BLaER1 (cell line): ENCODE data around the gene NBPF1.
"Not testable (repeated sequence)": the region's sequence is repeated elsewhere in the genome, so short reads cannot be mapped to it uniquely, and the experiment has no call there.

Experiments
- H3K27ac ChIP-seq: shearing (Covaris generic); formaldehyde crosslinking; 2 replicates; pipeline ENCODE4 v1.8.1; 2022
- H3K27me3 ChIP-seq: shearing (Covaris generic); formaldehyde crosslinking; 2 replicates; pipeline ENCODE4 v1.8.1; 2022
- H3K36me3 ChIP-seq: shearing (Covaris generic); formaldehyde crosslinking; 2 replicates; pipeline ENCODE4 v1.8.1; 2022
- H3K4me1 ChIP-seq: shearing (Covaris generic); formaldehyde crosslinking; 2 replicates; pipeline ENCODE4 v1.8.1; 2022
- H3K4me2 ChIP-seq: shearing (Covaris generic); formaldehyde crosslinking; 2 replicates; pipeline ENCODE4 v1.8.1; 2022
- H3K4me3 ChIP-seq: shearing (Covaris generic); formaldehyde crosslinking; 2 replicates; pipeline ENCODE4 v1.8.1; 2022
- H3K9ac ChIP-seq: shearing (Covaris generic); formaldehyde crosslinking; 2 replicates; pipeline ENCODE4 v1.8.1; 2022
- H3K9me3 ChIP-seq: shearing (Covaris generic); formaldehyde crosslinking; 2 replicates; pipeline ENCODE4 v1.8.1; 2022
- H4K20me1 ChIP-seq: shearing (Covaris generic); formaldehyde crosslinking; 2 replicates; pipeline ENCODE4 v1.8.1; 2022
- Cebpa-rat ChIP-seq: shearing (Covaris generic); IDR thresholded peaks from 2 replicates; pipeline ENCODE4 v1.8.1; 2022

The NBPF1 gene

DNA sequence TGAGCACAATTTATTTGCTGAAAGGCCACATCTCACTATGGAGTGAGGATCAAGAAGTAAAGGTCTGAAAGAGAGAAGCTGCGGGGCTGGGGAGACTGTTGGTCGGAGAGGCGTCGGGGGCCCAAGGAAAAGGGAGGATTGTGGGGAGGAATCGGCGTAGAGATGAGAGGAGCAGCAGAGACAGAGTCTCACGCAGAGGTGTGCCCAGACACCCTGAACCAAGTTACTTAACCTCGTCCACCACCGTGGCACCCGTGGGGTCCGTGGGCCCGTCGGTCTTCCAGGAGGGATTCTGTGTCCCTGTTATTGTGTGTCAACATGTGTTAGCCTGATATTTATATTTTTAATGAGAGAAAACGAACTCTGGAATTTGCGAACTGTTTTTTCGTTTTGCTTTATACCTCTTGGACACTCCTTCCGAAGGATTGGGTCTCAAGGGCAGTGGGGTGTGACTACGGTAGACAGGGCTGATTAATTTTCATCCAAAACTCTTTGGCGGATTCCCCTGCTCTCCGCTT is 3.8 kb upstream of the NBPF1 start:
- Histone ChIP-seq H3K9me3 (no peaks in the 10 kb centered on the region), H3K36me3 (peaks cover 38% of the 10 kb centered on the region), H4K20me1 (peaks cover 13% of the 10 kb centered on the region), H3K9ac (peak overlapping the region; percentile 1; the same call in 1 of the 2 replicates), H3K4me2 (no peak overlapping the region), H3K27ac (no peak overlapping the region), H3K27me3 (peaks cover 13% of the 10 kb centered on the region; the same call in 1 of the 2 replicates), H3K4me1 (peaks cover 17% of the 10 kb centered on the region), H3K4me3 (no peak overlapping the region)
- no peak for TF ChIP-seq Cebpa-rat

DNA sequence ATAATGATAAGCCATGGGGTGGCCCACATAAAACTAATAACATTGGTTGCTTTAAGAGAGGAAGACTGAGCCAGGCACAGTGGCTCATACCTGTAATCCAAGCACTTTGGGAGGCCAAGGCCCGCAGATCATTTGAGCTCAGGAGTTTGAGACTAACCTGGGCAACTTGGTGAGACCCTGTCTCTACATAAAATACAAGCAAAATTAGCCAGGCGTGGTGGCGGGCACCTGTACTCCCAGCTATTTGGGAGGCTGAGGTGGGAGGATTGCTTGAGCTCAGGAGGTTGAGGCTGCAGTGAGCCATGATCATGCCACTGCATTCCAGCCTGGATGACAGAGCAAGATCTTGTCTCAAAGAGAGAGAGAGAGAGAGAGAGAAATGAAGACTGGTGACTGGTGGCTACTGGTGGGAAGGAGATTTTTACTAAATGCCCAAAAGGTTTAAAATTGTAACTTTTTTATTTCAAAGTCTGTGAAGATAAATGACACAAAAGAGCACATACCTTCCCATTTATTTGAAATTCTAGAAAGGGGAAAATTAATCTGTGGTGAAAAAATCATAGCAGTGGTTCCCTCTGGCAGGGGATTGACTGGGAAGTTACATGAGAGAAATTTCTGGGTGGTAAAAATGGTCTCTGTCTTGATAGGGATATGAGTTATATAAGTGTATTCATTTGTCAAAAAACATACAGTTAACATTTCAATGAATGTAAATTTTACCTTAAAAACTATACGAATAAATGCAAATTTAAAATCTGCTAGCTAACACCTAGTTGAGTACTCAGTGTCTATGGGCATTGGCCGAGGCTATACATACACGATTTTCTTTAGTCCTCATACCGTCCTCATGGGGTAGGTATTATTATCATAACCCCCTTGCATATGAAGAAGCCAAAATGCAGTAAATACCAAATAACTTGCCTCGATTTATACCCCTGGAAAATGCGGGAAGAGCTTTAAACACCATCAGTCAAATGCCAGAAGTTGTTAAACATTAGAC is 2.2 kb upstream of the NBPF1 start:
- Histone ChIP-seq H3K27me3 (peaks cover 17% of the 10 kb centered on the region; the same call in 1 of the 2 replicates), H3K27ac (no peak overlapping the region), H3K9ac (no peak overlapping the region), H4K20me1 (peaks cover 21% of the 10 kb centered on the region), H3K9me3 (no peaks in the 10 kb centered on the region), H3K4me3 (no peak overlapping the region), H3K36me3 (peaks cover 25% of the 10 kb centered on the region), H3K4me1 (peaks cover 25% of the 10 kb centered on the region), H3K4me2 (no peak overlapping the region)
- TF ChIP-seq Cebpa-rat: no peak

DNA sequence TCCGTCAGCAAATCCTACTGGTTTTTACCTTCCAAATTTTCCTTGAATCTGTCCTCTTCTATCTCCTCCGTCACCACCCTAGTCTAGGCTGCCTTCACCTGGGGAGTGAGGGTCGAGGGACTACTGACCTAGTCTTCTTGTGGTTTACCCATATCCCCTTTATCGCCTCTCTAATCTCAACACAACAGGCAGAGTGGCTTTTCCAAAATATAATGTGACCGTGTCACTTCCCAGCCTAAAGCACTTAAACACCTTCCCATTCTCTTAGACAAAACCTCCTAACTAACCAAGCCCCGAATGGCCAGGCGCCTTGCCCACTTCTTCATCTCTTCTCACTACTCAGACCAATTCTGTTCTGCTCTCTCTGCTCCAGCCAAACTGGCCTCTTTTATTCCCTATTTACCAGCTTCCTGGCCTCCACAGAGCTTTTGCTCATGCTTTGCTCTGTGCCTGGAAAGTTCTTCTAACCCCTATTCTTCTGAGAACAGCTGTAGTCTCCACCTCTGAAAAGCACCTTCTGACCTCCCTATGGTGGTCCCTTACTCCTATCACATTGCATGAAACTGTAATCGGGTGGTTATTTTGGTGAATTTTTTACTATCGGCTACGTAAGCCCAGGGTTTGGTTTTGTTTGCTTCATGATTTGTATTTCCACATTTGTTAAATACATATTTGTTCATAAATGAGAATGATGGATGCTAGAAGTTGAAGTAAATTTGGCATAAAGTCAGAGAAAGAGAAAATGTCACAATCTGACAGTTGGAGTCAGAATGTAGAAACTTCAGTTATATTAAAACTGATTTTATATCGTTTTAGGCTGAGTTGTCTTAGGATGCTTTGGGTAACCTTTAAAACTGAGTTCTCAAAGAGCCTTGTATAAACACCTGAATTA is 1.2 kb upstream of the NBPF1 start:
- no peak overlapping the region for H3K27ac ChIP-seq
- H3K4me2 ChIP-seq: peak overlapping the region; percentile 84
- H3K27me3 ChIP-seq: peaks cover 17% of the 10 kb centered on the region; the same call in 1 of the 2 replicates
- peaks cover 25% of the 10 kb centered on the region for H3K4me1 ChIP-seq
- H4K20me1 ChIP-seq: peaks cover 25% of the 10 kb centered on the region
- H3K4me3 ChIP-seq: no peak overlapping the region
- H3K9ac ChIP-seq: no peak overlapping the region
- TF ChIP-seq Cebpa-rat: no peak
- H3K9me3 ChIP-seq: no peaks in the 10 kb centered on the region
- peaks cover 16% of the 10 kb centered on the region for H3K36me3 ChIP-seq

DNA sequence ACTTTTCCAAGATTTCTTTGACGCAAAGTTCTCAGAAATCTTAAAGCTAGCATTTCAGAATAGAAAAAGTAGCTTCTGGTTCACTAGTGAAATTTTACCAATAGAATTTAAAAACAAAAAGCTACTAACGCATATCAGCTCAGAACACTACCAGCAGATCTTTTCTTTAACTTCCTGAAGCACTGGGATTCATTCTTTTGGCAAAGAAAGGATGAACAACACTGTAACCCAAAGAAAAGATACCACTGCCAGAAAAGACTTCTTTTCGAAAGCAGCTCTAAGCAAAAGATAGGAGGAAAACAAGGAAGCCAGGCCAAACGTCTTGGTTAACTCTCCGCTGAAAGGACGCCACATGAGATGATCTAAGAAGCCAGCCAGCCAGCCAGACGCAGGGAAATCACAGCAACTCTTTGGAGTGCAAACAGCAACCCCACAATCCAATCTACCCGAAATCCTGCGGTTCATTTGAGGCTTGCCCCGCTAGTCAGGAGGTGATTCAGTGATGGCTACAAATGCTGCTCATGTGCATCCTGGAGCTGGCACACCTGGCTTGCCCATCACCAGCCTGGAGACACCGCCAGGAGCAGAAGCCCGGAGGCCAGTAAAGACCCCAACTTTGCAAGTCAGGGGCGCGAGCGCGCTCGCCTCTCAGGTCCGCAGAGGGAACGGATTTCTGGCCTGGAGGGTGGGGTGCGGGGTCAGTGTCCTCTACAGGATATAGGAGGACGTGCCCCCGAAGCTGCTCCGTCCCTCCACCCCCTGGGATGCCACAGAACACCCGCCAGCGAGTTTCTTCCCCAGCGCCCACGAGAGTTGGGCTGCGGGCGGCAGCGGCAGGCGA is 812 bp downstream of the NBPF1 start:
- Histone ChIP-seq H3K27ac (no peak overlapping the region), H3K4me3 (peak overlapping the region; percentile 77), H3K9ac (peak overlapping the region; percentile 77), H3K36me3 (peaks cover 21% of the 10 kb centered on the region), H4K20me1 (peaks cover 33% of the 10 kb centered on the region), H3K4me1 (peaks cover 30% of the 10 kb centered on the region), H3K27me3 (peaks cover 17% of the 10 kb centered on the region; the same call in 1 of the 2 replicates), H3K9me3 (no peaks in the 10 kb centered on the region), H3K4me2 (peak overlapping the region; percentile 84)
- TF ChIP-seq Cebpa-rat: no peak

DNA sequence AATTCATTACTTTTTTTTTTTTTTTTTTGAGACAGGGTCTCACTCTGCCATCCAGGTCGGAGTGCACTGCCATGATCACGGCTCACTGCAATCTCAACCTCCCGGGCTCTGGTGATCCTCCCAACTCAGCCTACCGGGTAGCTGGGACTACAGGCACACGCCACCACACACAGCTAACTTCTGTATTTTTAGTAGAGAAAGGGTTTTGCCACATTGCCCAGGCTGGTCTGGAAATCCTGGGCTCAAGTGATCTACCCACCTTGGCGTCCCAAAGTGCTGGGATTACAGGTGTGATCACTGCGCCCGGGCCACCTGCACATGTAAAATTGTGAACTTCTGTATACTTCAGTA is 1.4 kb downstream of the NBPF1 start:
- H3K4me2 ChIP-seq: peak overlapping the region; percentile 84
- peak overlapping the region; percentile 77; the same call in 1 of the 2 replicates for H3K9ac ChIP-seq
- peaks cover 17% of the 10 kb centered on the region; the same call in 1 of the 2 replicates for H3K27me3 ChIP-seq
- H3K9me3 ChIP-seq, H3K27ac ChIP-seq: not testable (repeated sequence)
- peak overlapping the region; percentile 77; the same call in 1 of the 2 replicates for H3K4me3 ChIP-seq
- H3K36me3 ChIP-seq: peaks cover 19% of the 10 kb centered on the region
- peaks cover 33% of the 10 kb centered on the region for H4K20me1 ChIP-seq
- H3K4me1 ChIP-seq: peaks cover 36% of the 10 kb centered on the region

DNA sequence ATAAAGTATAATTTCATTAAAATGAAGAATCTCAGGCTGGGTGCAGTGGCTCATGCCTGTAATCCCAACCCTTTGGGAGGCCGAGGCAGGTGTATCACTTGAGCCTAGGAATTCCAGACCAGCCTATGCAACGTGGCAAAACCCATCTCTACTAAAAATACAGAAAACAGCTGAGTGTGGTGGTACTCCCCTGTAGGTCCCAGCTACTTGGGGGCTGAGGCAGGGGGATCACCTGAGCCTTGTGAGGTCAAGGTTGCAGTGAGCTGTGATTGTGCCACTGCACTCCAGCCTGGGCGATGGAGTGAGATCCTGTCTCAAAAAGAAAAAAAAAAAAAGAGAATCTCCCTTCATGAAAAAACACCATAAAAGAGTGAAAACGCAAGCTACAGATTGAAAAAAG is 2.2 kb downstream of the NBPF1 start:
- Histone ChIP-seq H4K20me1 (peaks cover 33% of the 10 kb centered on the region), H3K36me3 (peaks cover 26% of the 10 kb centered on the region), H3K4me1 (peaks cover 36% of the 10 kb centered on the region), H3K27me3 (peaks cover 17% of the 10 kb centered on the region; the same call in 1 of the 2 replicates)
- not testable (repeated sequence) for H3K4me2 ChIP-seq, H3K9me3 ChIP-seq, H3K9ac ChIP-seq, H3K4me3 ChIP-seq, H3K27ac ChIP-seq

DNA sequence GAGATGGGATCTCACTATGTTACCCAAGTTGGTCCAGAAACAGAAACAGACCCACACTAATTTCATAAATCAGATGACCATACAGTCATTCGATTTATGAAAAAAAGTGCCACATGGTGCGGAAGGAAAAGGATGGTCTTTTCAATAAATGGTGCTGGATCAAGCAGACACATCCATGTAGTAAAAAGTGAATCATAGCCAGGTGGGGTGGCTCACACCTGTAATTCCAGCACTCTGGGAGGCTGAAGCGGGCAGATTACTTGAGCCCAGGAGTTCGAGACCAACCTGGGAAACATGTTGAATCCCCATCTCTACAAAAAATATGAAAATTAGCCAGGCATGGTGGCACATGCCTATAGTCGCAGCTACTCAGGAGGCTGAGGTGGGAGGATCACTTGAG is 2.8 kb downstream of the NBPF1 start:
- H3K4me1 ChIP-seq: peaks cover 36% of the 10 kb centered on the region
- H3K4me3 ChIP-seq, H3K9ac ChIP-seq, H3K9me3 ChIP-seq, H3K27ac ChIP-seq, H3K4me2 ChIP-seq: not testable (repeated sequence)
- H3K27me3 ChIP-seq: peaks cover 17% of the 10 kb centered on the region; the same call in 1 of the 2 replicates
- peaks cover 32% of the 10 kb centered on the region for H3K36me3 ChIP-seq
- peaks cover 33% of the 10 kb centered on the region for H4K20me1 ChIP-seq

DNA sequence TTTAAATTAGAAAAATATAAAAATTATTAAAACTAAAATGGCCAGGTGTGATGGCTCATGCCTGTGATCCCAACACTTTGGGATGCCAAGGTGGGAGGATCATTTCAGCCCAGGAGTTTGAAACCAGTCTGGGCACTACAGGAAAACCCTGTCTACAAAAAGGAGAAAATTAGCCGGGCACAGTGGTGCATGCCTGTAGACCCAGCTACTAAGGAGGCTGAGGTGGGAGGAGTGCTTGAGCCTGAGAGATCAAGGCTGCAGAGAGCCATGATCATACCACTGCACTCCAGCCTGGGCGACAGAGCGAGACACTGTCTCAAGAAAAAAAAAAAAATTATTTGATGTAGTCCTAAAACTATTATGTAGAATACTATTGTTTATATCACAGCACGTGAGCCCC is 3.6 kb downstream of the NBPF1 start:
- H3K4me3 ChIP-seq, H3K9ac ChIP-seq, H3K27ac ChIP-seq, H3K4me2 ChIP-seq, H3K9me3 ChIP-seq: not testable (repeated sequence)
- peaks cover 39% of the 10 kb centered on the region for H3K36me3 ChIP-seq
- peaks cover 36% of the 10 kb centered on the region for H3K4me1 ChIP-seq
- peaks cover 17% of the 10 kb centered on the region; the same call in 1 of the 2 replicates for H3K27me3 ChIP-seq
- peaks cover 33% of the 10 kb centered on the region for H4K20me1 ChIP-seq
